Fibroblast of skin of abdomen (primary cell): Measurements from ENCODE around the gene ADGRB2.

ENCODE experiments used
- DNase-seq: peaks from one replicate; pipeline ENCODE4 v3.0.0-alpha.2; 2013

ADGRB2 gene

GRCh38 chr1:31793586-31794285, 29.6 kb upstream of the ADGRB2 start:
- no peak for DNase-seq

- no peak for DNase-seq
Observed at GRCh38 chr1:31793086-31793485, 28.9 kb upstream of the ADGRB2 start.

GRCh38 chr1:31792541-31792940, 28.4 kb upstream of the ADGRB2 start:
- DNase-seq = no peak

- no peak for DNase-seq
Observed at GRCh38 chr1:31792116-31792515, 28.0 kb upstream of the ADGRB2 start.

- DNase-seq = no peak
Observed at GRCh38 chr1:31791131-31791858, 27.2 kb upstream of the ADGRB2 start.

- no peak for DNase-seq
Observed at GRCh38 chr1:31790641-31791091, 26.5 kb upstream of the ADGRB2 start.

GRCh38 chr1:31790140-31790539, 26.0 kb upstream of the ADGRB2 start:
- DNase-seq = no peak

- peak; percentile 87 for DNase-seq
Observed at GRCh38 chr1:31789259-31790065, 25.3 kb upstream of the ADGRB2 start.

GRCh38 chr1:31788825-31789256, 24.7 kb upstream of the ADGRB2 start:
- DNase-seq = peak; percentile 77

GRCh38 chr1:31788138-31788824, 24.1 kb upstream of the ADGRB2 start:
- peak; percentile 86 for DNase-seq

GRCh38 chr1:31787786-31788137, 23.6 kb upstream of the ADGRB2 start:
- no peak for DNase-seq

- DNase-seq = no peak
Observed at GRCh38 chr1:31787261-31787660, 23.1 kb upstream of the ADGRB2 start.

GRCh38 chr1:31786366-31787060, 22.4 kb upstream of the ADGRB2 start:
- no peak for DNase-seq

GRCh38 chr1:31785947-31786290, 21.8 kb upstream of the ADGRB2 start:
- no peak for DNase-seq

GRCh38 chr1:31785020-31785946, 21.1 kb upstream of the ADGRB2 start:
- no peak for DNase-seq

- no peak for DNase-seq
Observed at GRCh38 chr1:31784356-31785019, 20.3 kb upstream of the ADGRB2 start.

GRCh38 chr1:31783846-31784245, 19.7 kb upstream of the ADGRB2 start:
- no peak for DNase-seq

- no peak for DNase-seq
Observed at GRCh38 chr1:31782421-31783410, 18.6 kb upstream of the ADGRB2 start.

- DNase-seq = no peak
Observed at GRCh38 chr1:31781756-31782371, 17.7 kb upstream of the ADGRB2 start.
